Sigmoid colon (tissue), 4 donors: ENCODE results near the gene NAA15.

Source experiments
- CTCF ChIP-seq, 4 experiments: fragments of 450-650 bp in 3 of 4; fragments of 200-600 bp in 1 of 4; IDR thresholded peaks; one replicate each; pipeline ENCODE4 v1.5.1; 2016 to 2019; ENCODE audit warnings: antibody characterized with exemption in 4 of 4, mild to moderate bottlenecking in 3 of 4, moderate library complexity in 2 of 4
- EP300 ChIP-seq, 4 donors: sonication (generic); formaldehyde crosslinking; IDR thresholded peaks; one replicate each; pipeline ENCODE4 v1.6.1; 2017; ENCODE audit warnings: antibody characterized with exemption in 4 of 4
- POLR2A ChIP-seq, 2 donors: fragments of 450-650 bp; IDR thresholded peaks; one replicate each; pipeline ENCODE4 v1.6.1; 2016; ENCODE audit warnings: antibody characterized with exemption in 2 of 2, mild to moderate bottlenecking in 2 of 2, moderate library complexity in 2 of 2
- POLR2AphosphoS5 ChIP-seq, 4 donors: sonication (generic); formaldehyde crosslinking; IDR thresholded peaks; one replicate each; pipeline ENCODE4 v1.6.1; 2017; ENCODE audit warnings: antibody characterized with exemption in 4 of 4

- no peak for TF ChIP-seq CTCF (IDR thresholded peaks at IDR 0.05)
- TF ChIP-seq EP300 (IDR thresholded peaks at IDR 0.05) = no peak
- no peak for TF ChIP-seq POLR2A (IDR thresholded peaks at IDR 0.05)
- no peak for TF ChIP-seq POLR2AphosphoS5 (IDR thresholded peaks at IDR 0.05)
Observed at GRCh38 chr4:139410312-139410711, 109.0 kb downstream of the NAA15 start.
